Tibial nerve (tissue), 4 donors: ENCODE measurements around the gene SLIT3. TPM values are rescaled to one million over a fixed set of nuclear protein-coding genes. Genes with fewer than 3 reads are reported as not detected.

Experiments
- DNase-seq, 2 donors: peaks; one replicate each; pipeline ENCODE4 v3.0.0-alpha.2; 2019; ENCODE audit warnings: low spot score in 2 of 2
- H3K27ac ChIP-seq, 4 donors: fragments of 200-600 bp; sonication (generic) in 3 of 4; one replicate each; pipeline ENCODE4 v1.5.1; 2017 to 2019; ENCODE audit warnings: mild to moderate bottlenecking in 1 of 4
- H3K27me3 ChIP-seq, 2 donors: fragments of 200-600 bp; sonication (generic) in 1 of 2; one replicate each; pipeline versions ENCODE4 v1.5.1 to v1.6.0; 2017 to 2019
- H3K36me3 ChIP-seq, 3 donors: fragments of 200-600 bp; sonication (generic); one replicate each; pipeline ENCODE4 v1.5.1; 2018 to 2019
- H3K4me1 ChIP-seq, 4 donors: fragments of 200-600 bp; sonication (generic) in 3 of 4; one replicate each; pipeline ENCODE4 v1.5.1; 2017 to 2019
- H3K4me3 ChIP-seq, 4 donors: fragments of 200-600 bp; sonication (generic) in 3 of 4; one replicate each; pipeline ENCODE4 v1.5.1; 2017 to 2019; ENCODE audit warnings: mild to moderate bottlenecking in 1 of 4, moderate library complexity in 1 of 4
- H3K9me3 ChIP-seq, 4 donors: fragments of 200-600 bp; sonication (generic) in 3 of 4; one replicate each; pipeline ENCODE4 v1.5.1; 2017 to 2019
- EP300 ChIP-seq, 2 donors: sonication (generic); formaldehyde crosslinking; IDR thresholded peaks; one replicate each; pipeline ENCODE4 v1.6.1; 2017; ENCODE audit warnings: antibody characterized with exemption in 2 of 2, mild to moderate bottlenecking in 1 of 2
- POLR2A ChIP-seq, 2 donors: fragments of 450-650 bp; IDR thresholded peaks; one replicate each; pipeline ENCODE4 v1.6.1; 2017; ENCODE audit warnings: antibody characterized with exemption in 2 of 2, mild to moderate bottlenecking in 2 of 2, moderate library complexity in 2 of 2
- WGBS, 2 donors: methylation state at CpG; one replicate each; pipeline ENCODE4 v1.1.5; 2018; 5-methylcytosine and 5-hydroxymethylcytosine counted together
- total RNA-seq, 4 donors: library from RNA; depleted of rRNA; stranded (reverse); fragments of >200 nt; gene quantifications; one replicate each; pipeline ENCODE4 v1.1.0, GENCODE V29; 2016
- TF ChIP-seq, protein P1 (sequence below), 5 experiments: fragments of 200-600 bp in 3 of 5; fragments of 450-650 bp in 2 of 5; sonication (generic) in 3 of 5; IDR thresholded peaks; one replicate each; pipeline ENCODE4 v1.5.1; 2016 to 2019; ENCODE audit warnings: antibody characterized with exemption in 5 of 5, mild to moderate bottlenecking in 3 of 5, moderate library complexity in 2 of 5

SLIT3 gene
- total RNA-seq, 4 donors from 2014 or later: 16.6 to 39.0 (median 20.2) TPM

- 89% methylated on average over 5 of the region's 5 CpGs for WGBS, 2 donors
- H3K27ac ChIP-seq: no peak overlapping the region
- H3K4me3 ChIP-seq: no peak overlapping the region
- H3K27me3 ChIP-seq: no peaks in the 10 kb centered on the region
- no peak for TF ChIP-seq EP300 (IDR thresholded peaks at IDR 0.05)
- no peak for TF ChIP-seq POLR2A (IDR thresholded peaks at IDR 0.05)
- TF ChIP-seq, protein P1, sequence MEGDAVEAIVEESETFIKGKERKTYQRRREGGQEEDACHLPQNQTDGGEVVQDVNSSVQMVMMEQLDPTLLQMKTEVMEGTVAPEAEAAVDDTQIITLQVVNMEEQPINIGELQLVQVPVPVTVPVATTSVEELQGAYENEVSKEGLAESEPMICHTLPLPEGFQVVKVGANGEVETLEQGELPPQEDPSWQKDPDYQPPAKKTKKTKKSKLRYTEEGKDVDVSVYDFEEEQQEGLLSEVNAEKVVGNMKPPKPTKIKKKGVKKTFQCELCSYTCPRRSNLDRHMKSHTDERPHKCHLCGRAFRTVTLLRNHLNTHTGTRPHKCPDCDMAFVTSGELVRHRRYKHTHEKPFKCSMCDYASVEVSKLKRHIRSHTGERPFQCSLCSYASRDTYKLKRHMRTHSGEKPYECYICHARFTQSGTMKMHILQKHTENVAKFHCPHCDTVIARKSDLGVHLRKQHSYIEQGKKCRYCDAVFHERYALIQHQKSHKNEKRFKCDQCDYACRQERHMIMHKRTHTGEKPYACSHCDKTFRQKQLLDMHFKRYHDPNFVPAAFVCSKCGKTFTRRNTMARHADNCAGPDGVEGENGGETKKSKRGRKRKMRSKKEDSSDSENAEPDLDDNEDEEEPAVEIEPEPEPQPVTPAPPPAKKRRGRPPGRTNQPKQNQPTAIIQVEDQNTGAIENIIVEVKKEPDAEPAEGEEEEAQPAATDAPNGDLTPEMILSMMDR (IDR thresholded peaks at IDR 0.05): no peak
- H3K9me3 ChIP-seq: no peaks in the 10 kb centered on the region
- no peaks in the 10 kb centered on the region for H3K4me1 ChIP-seq
- no peak for DNase-seq
- no peaks in the 10 kb centered on the region for H3K36me3 ChIP-seq
Measured at GRCh38 chr5:168850683-168851082, 450.3 kb downstream of the SLIT3 start.

- Histone ChIP-seq H3K27me3 (no peaks in the 10 kb centered on the region), H3K4me3 (no peak overlapping the region), H3K36me3 (no peaks in the 10 kb centered on the region), H3K9me3 (no peaks in the 10 kb centered on the region), H3K27ac (no peak overlapping the region), H3K4me1 (peaks cover 0 to 5% (median 0%) of the 10 kb centered on the region in 4 donors)
- no peak for DNase-seq
- TF ChIP-seq, protein P1 (IDR thresholded peaks at IDR 0.05): no peak
- TF ChIP-seq POLR2A (IDR thresholded peaks at IDR 0.05): no peak
- no peak for TF ChIP-seq EP300 (IDR thresholded peaks at IDR 0.05)
- 77 to 82% methylated on average over 8 of the region's 8 CpGs for WGBS, 2 donors
Measured at GRCh38 chr5:168848569-168848968, 452.4 kb downstream of the SLIT3 start.

DNA sequence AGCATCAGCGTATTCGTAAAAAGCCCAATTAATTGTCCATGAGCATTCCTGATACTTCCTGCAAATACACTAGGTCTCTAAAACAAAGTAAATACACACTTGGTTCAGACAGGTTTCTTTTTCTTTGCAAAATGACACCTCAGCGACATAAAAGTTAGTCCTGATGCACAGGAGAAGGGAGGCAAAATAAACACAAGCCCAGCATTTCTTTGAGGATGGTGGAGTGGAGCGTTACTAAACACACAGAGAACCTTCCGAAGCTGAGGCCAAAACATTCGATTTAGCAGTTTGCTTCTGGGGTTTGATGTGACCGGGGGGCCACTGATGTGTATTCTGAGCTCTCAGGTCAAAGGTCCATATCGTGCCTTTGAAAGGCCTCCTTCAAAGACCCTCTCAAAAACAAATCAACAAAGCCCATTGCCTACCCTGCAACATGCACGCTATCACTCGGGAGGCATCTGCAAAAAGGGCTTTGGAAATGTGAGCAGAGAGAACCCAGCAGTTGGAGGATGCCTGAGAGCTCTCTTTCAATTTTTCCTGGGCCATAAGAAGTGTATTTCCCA lies 453.3 kb downstream of the SLIT3 start:
- Histone ChIP-seq H3K27me3 (no peaks in the 10 kb centered on the region), H3K4me1 (peaks cover 0 to 8% (median 0%) of the 10 kb centered on the region in 4 donors), H3K36me3 (no peaks in the 10 kb centered on the region), H3K27ac (no peak overlapping the region), H3K9me3 (no peaks in the 10 kb centered on the region), H3K4me3 (no peak overlapping the region)
- DNase-seq: no peak
- TF ChIP-seq EP300 (IDR thresholded peaks at IDR 0.05) (no peak), POLR2A (IDR thresholded peaks at IDR 0.05) (no peak)
- TF ChIP-seq, protein P1 (IDR thresholded peaks at IDR 0.05): no peak
- 79 to 82% methylated on average over 10 of the region's 10 CpGs for WGBS, 2 donors

DNA sequence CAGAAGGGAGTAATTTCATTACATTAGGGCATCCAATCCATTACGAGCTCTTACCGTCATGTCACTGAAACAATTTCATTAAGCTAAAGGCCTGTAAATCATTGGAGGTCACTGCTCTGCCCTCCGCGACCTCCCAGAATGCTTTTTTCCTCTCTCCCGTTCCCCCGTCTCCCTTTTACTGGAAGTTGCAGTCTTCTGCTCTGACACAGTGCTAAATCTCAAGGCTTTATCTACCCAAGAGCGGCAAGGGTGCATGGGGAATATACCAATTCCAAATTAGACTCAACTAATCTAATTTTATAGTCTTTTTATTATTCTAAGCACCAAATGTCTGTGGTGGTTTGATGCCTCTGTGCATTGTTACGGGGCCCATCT lies 456.0 kb downstream of the SLIT3 start:
- no peak overlapping the region for H3K4me3 ChIP-seq
- no peaks in the 10 kb centered on the region for H3K9me3 ChIP-seq
- no peaks in the 10 kb centered on the region for H3K27me3 ChIP-seq
- WGBS, 2 donors: 74 to 78% methylated on average over 8 of the region's 8 CpGs
- H3K4me1 ChIP-seq: peaks cover 0 to 8% (median 0%) of the 10 kb centered on the region in 4 donors
- no peak for TF ChIP-seq EP300 (IDR thresholded peaks at IDR 0.05)
- no peak for TF ChIP-seq POLR2A (IDR thresholded peaks at IDR 0.05)
- TF ChIP-seq, protein P1 (IDR thresholded peaks at IDR 0.05): no peak
- DNase-seq: no peak
- no peak overlapping the region for H3K27ac ChIP-seq
- no peaks in the 10 kb centered on the region for H3K36me3 ChIP-seq

- H3K9me3 ChIP-seq: no peaks in the 10 kb centered on the region
- TF ChIP-seq EP300 (IDR thresholded peaks at IDR 0.05): no peak
- no peak for TF ChIP-seq POLR2A (IDR thresholded peaks at IDR 0.05)
- TF ChIP-seq, protein P1 (IDR thresholded peaks at IDR 0.05): no peak
- no peak overlapping the region for H3K4me3 ChIP-seq
- H3K27ac ChIP-seq: no peak overlapping the region
- 56 to 71% methylated on average over 25 of the region's 25 CpGs for WGBS, 2 donors
- peaks cover 0 to 8% (median 0%) of the 10 kb centered on the region in 4 donors for H3K4me1 ChIP-seq
- no peak for DNase-seq
- H3K36me3 ChIP-seq: no peaks in the 10 kb centered on the region
- no peaks in the 10 kb centered on the region for H3K27me3 ChIP-seq
Measured at GRCh38 chr5:168844016-168844921, 456.7 kb downstream of the SLIT3 start.
